ENCODE data around the gene SPATA32.

DNA sequence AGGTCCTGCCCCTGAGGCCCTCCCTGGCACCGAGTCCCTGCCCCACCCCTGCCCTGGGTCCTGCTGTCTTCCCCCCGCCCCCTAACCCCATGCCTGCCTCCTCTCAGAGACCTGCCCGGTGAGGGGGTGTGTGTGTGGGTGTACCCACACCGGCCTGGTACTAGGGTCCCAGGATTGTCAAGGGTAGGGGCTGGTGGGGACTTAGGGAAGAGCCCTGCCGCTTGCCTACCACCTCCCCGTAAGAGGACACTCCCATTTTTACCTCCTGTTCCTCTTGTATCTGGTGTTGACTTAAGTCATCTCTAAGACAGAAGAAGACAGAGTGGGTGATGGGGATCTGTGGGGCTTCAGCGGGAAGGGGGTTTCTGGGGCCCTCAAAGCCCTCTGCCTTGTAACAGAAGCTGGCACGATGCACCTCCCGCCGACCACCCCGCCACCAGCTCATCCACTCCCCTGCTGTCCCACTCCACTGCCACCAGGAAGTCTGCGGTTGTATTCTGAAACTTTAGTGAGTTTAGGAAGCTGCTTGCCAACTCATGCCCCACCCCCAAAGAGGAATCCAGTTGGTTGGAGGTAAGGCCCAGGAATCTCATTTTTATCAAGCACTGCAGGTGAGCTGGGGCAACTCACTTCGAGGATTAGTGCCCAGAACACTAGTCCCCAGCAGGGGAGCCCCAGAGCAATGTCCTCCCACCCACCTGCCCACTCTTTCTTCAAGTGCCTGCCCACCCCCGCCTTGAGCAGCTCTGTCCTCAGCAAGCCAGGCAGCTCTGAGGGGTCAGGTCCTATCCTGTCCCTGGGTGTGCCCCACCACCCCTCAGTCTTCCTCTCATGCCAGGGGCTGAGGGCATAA is 5.6 kb downstream of the SPATA32 start:
- TF ChIP-seq POLR2AphosphoS5 (IDR thresholded peaks at IDR 0.05; ENCODE audit: borderline replicate concordance, low read depth, low read length) (no peak), FOXP2 (optimal IDR thresholded peaks at IDR 0.05; ENCODE audit: control extremely low read depth, extremely low read length, insufficient read depth) (no peak), EZH2 (IDR thresholded peaks at IDR 0.05) (no peak)

All from SK-N-MC (cell line).